Measurements from ENCODE around the gene KCNJ12.

The KCNJ12 gene

GRCh38 chr17:21369395-21369794 is 6.8 kb upstream of the KCNJ12 start:
- no peak for DNase-seq

GRCh38 chr17:21370430-21370829 is 5.7 kb upstream of the KCNJ12 start:
- peak; percentile 53 for DNase-seq

DNA sequence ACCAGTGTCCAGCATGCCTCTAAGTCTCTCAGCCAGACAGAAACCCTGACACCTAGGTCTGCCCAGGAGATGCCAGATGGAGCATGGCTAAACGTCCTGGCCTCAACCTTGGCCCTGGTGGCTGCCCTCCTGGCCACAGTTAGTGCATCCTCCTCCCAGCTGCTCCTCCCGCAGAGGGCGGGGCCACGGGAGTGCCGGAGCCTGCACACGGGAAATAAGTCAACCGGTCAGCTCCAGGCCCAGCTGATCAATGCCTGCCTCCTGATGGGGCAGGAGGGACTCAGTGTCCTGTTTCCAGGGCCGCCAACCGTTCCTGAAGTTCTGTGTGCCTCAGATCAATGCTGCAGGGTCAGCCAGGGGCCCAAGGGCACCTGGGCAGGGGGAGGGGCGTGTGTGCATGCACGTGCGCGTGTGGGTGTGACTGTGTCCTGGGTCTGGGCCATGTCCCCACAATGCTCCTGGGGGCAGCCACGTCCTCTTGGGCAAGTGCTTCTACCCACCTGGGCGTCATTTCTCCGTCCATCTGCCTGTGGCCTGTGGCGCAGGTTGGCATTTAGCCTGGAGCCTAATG is 4.6 kb upstream of the KCNJ12 start:
- DNase-seq: no peak

- no peak for DNase-seq
These were observed 3.8 kb upstream of the KCNJ12 start for GRCh38 chr17:21372256-21372954.

DNA sequence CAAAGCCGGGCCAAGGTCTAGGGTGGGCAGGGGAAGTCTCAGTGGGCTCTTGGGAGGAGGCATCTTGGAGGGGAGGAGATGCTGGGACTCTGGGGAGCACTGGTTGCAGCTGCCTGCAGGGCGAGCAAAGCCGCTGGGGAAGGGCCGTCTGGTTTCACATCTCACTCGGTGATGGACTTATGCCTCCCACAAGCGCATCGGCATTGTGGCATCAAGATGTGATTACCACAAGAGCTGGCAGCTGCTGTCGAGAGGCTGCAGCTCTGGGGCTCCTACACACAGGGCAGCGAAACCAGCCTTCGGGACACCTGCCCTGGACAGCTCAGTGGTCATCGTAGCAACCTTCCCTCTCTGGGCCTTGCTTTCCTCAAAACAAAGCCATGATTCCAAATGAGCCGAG is 3.1 kb upstream of the KCNJ12 start:
- DNase-seq: no peak

DNA sequence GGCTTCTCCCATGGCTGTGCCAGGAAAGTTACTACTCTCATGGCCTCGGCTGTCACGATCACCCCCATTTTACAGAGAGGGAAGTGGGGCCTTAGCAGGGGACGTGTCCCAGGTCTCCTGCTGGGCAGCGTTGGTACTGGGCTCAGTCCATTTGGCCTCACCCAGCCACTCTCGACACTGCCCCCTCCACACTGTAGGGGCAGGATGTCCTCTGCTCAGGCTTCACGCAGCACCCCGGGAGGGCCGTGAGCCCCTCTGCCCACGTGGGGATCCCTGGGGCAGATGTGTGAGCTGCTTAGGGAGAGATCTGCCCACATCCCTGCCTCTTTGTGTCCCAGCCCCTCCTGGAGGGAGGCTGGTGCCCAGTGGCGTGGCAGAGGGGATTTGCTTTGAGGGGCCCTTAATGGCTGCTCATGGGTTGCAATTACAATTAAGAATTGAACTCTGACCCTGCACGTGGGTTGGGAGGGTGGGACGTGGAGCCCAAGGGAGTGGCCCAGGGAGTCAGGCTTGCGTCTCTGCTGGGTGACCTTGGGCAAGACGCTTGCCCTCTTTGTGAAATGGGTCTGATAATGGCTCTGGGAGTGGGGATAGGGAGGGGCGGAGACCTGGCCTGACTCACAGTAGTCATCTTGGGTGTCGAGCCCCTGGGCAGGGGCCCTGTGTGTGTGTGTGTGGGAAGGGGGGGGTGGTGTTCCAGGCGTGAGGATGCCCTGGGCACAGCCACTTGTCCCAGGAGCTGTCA is 2.3 kb upstream of the KCNJ12 start:
- DNase-seq: no peak

DNA sequence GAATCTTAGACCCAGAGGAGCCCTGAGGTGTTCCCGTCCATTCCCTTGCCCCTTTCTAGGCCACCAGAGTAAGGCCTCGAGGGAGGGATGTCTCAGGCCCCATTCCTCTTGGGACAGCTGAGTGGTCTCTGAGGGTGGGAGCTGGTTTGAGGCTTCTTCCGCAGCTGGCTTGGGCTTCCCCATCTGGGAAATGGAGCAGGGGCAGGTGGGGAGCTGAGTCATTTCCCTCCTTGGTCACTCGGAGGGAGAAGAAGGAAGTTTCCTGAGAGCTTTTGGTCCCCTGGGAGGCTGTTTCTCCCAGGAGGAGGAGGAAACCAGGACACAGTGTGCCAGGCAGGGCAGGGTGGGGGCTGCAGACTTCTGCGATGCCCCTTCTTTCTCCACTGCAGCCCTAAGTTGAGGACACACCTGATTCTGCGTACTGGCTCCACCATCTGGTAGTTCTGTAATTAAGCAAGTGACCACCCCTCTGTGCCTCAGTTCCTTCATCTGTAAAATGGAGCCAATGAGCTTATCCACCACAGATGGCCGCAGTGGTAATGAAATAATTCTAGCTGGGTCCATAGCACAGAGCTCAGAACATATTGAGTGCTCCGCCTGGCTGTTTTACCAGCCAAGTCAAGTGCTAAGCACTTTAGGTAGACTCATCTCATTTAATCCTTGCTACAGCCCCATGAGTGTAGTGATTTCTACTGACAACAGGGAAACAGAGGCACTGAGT is 1.6 kb upstream of the KCNJ12 start:
- DNase-seq: no peak

GRCh38 chr17:21375162-21375560 is 996 bp upstream of the KCNJ12 start:
- no peak for DNase-seq

GRCh38 chr17:21375757-21376080 is 438 bp upstream of the KCNJ12 start:
- no peak for DNase-seq

GRCh38 chr17:21376759-21377690 is 868 bp downstream of the KCNJ12 start:
- DNase-seq: no peak

- DNase-seq: no peak
These were observed 1.7 kb downstream of the KCNJ12 start for GRCh38 chr17:21377705-21378396.

GRCh38 chr17:21378553-21378952 is 2.4 kb downstream of the KCNJ12 start:
- no peak for DNase-seq

GRCh38 chr17:21379080-21379711 is 3.0 kb downstream of the KCNJ12 start:
- DNase-seq: no peak

GRCh38 chr17:21380659-21381058 is 4.5 kb downstream of the KCNJ12 start:
- DNase-seq: no peak

- DNase-seq: no peak
These were observed 5.0 kb downstream of the KCNJ12 start for GRCh38 chr17:21381076-21381706.

- DNase-seq: no peak
These were observed 6.7 kb downstream of the KCNJ12 start for GRCh38 chr17:21382560-21383495.

- DNase-seq: no peak
These were observed 9.2 kb downstream of the KCNJ12 start for GRCh38 chr17:21385281-21385845.

- no peak for DNase-seq
These were observed 11.5 kb downstream of the KCNJ12 start for GRCh38 chr17:21387616-21388015.

- peak; percentile 58 for DNase-seq
These were observed 11.9 kb downstream of the KCNJ12 start for GRCh38 chr17:21388066-21388465.

All from NCI-H524 treated with DMSO at 0.1 percent for 48 hours (cell line).